H9 (cell line): ENCODE data around the gene ACTL8. TPM values are rescaled to one million over a fixed set of nuclear protein-coding genes. Genes with fewer than 3 reads are reported as not detected.

Experiments
- DNase-seq: peaks from one replicate; pipeline ENCODE4 v3.0.0-alpha.2; 2017
- H2AFZ ChIP-seq: one replicate; pipeline ENCODE4 v1.6.1; 2013; ENCODE audit warnings: mild to moderate bottlenecking, low read length, control low read depth, moderate library complexity
- H2AK5ac ChIP-seq: 2 replicates; pipeline ENCODE4 v1.6.1; 2013; ENCODE audit warnings: low read length, control low read depth, mixed read lengths; ENCODE audit not compliant: insufficient read length
- H2BK120ac ChIP-seq: one replicate; pipeline ENCODE4 v1.6.1; 2013; ENCODE audit warnings: low read depth, mild to moderate bottlenecking, low read length, control low read depth, inconsistent platforms; ENCODE audit not compliant: poor library complexity, severe bottlenecking
- H2BK12ac ChIP-seq: 2 replicates; pipeline ENCODE4 v1.6.1; 2013; ENCODE audit warnings: low read length, control low read depth, mixed read lengths, low read depth; ENCODE audit not compliant: insufficient read length
- H2BK15ac ChIP-seq: 2 replicates; pipeline ENCODE4 v1.6.1; 2013; ENCODE audit warnings: low read depth, low read length, control low read depth
- H2BK20ac ChIP-seq: one replicate; pipeline ENCODE4 v1.6.1; 2013; ENCODE audit warnings: low read depth, mild to moderate bottlenecking, low read length, control low read depth, inconsistent platforms; ENCODE audit not compliant: poor library complexity, severe bottlenecking
- H2BK5ac ChIP-seq: 2 replicates; pipeline ENCODE4 v1.6.1; 2013; ENCODE audit warnings: low read length, control low read depth, mixed read lengths; ENCODE audit not compliant: insufficient read length
- H3K14ac ChIP-seq: 2 replicates; pipeline ENCODE4 v1.6.1; 2013; ENCODE audit warnings: low read length, control low read depth; ENCODE audit not compliant: insufficient read depth
- H3K18ac ChIP-seq: 2 replicates; pipeline ENCODE4 v1.6.1; 2013; ENCODE audit warnings: low read depth, mild to moderate bottlenecking, mixed read lengths, low read length, control low read depth; ENCODE audit not compliant: insufficient read length
- H3K23ac ChIP-seq: 2 replicates; pipeline ENCODE4 v1.6.1; 2013; ENCODE audit warnings: low read length, control low read depth, mixed read lengths, low read depth; ENCODE audit not compliant: insufficient read length
- H3K23me2 ChIP-seq: 2 replicates; pipeline ENCODE4 v1.6.1; 2013; ENCODE audit warnings: low read depth, mild to moderate bottlenecking, mixed read lengths, low read length, control low read depth; ENCODE audit not compliant: insufficient read length, poor library complexity, severe bottlenecking
- H3K27ac ChIP-seq: 2 replicates; pipeline ENCODE4 v1.5.1; 2013; ENCODE audit warnings: low read length, control low read depth, mixed read lengths, low read depth; ENCODE audit not compliant: insufficient read length
- H3K27me3 ChIP-seq: 2 replicates; pipeline ENCODE4 v1.6.1; 2013; ENCODE audit warnings: low read length, control low read depth, inconsistent platforms; ENCODE audit not compliant: insufficient read depth
- H3K4ac ChIP-seq: 2 replicates; pipeline ENCODE4 v1.6.1; 2013; ENCODE audit warnings: low read depth, mild to moderate bottlenecking, control low read depth, inconsistent platforms, low read length, moderate library complexity
- H3K4me1 ChIP-seq: 2 replicates; pipeline ENCODE4 v1.6.1; 2013; ENCODE audit warnings: low read length, control low read depth, inconsistent platforms; ENCODE audit not compliant: insufficient read depth
- H3K4me2 ChIP-seq: 2 replicates; pipeline ENCODE4 v1.6.1; 2013; ENCODE audit warnings: low read length, control low read depth, mixed read lengths; ENCODE audit not compliant: insufficient read length, insufficient read depth
- H3K56ac ChIP-seq: 2 replicates; pipeline ENCODE4 v1.6.1; 2013; ENCODE audit warnings: low read depth, mild to moderate bottlenecking, mixed read lengths, low read length, control low read depth; ENCODE audit not compliant: insufficient read length
- H3K79me1 ChIP-seq: 2 replicates; pipeline ENCODE4 v1.6.1; 2013; ENCODE audit warnings: low read depth, mild to moderate bottlenecking, moderate library complexity, low read length, control low read depth, inconsistent platforms; ENCODE audit not compliant: insufficient read depth, poor library complexity, severe bottlenecking
- H3K79me2 ChIP-seq: 2 replicates; pipeline ENCODE4 v1.6.1; 2013; ENCODE audit warnings: low read length, control low read depth, inconsistent platforms; ENCODE audit not compliant: insufficient read depth
- H3K9ac ChIP-seq: 2 replicates; pipeline ENCODE4 v1.6.1; 2013; ENCODE audit warnings: low read length, control low read depth, mixed read lengths; ENCODE audit not compliant: insufficient read length; ENCODE audit errors: extremely low read depth
- H3K9me3 ChIP-seq: one replicate; pipeline ENCODE4 v1.6.1; 2013; ENCODE audit warnings: low read depth, low read length, inconsistent platforms; ENCODE audit not compliant: control insufficient read depth
- H3T11ph ChIP-seq: one replicate; pipeline ENCODE4 v1.6.1; 2013; ENCODE audit warnings: mild to moderate bottlenecking, low read length, control low read depth, inconsistent platforms
- H4K20me1 ChIP-seq: one replicate; pipeline ENCODE4 v1.6.1; 2013; ENCODE audit not compliant: control insufficient read depth, insufficient read length, insufficient read depth
- H4K5ac ChIP-seq: 2 replicates; pipeline ENCODE4 v1.6.1; 2013; ENCODE audit warnings: low read depth, mild to moderate bottlenecking, mixed read lengths, low read length, control low read depth; ENCODE audit not compliant: insufficient read length
- H4K8ac ChIP-seq: replicated peaks from 2 replicates; pipeline ENCODE4 v1.6.1; 2013; ENCODE audit warnings: low read length, control low read depth, mixed read lengths, low read depth; ENCODE audit not compliant: insufficient read length
- H4K91ac ChIP-seq: 2 replicates; pipeline ENCODE4 v1.6.1; 2013; ENCODE audit warnings: low read depth, mild to moderate bottlenecking, moderate library complexity, mixed read lengths, low read length, control low read depth; ENCODE audit not compliant: insufficient read length
- H3K27ac Mint-ChIP-seq, 3 experiments: 2 replicates in 2 of 3; 3 replicates in 1 of 3; pipeline ENCODE4 v1.8.0; 2020 to 2021; ENCODE audit warnings: mixed read lengths in 3 of 3, mild to moderate bottlenecking in 1 of 3, moderate library complexity in 1 of 3
- H3K27me3 Mint-ChIP-seq: 2 replicates; pipeline ENCODE4 v1.8.0; 2021; ENCODE audit warnings: low read depth, mild to moderate bottlenecking, moderate library complexity, mixed read lengths
- H3K36me3 Mint-ChIP-seq, 3 experiments: 2 replicates in 2 of 3; 3 replicates in 1 of 3; pipeline ENCODE4 v1.8.0; 2020 to 2021; ENCODE audit warnings: low read depth in 3 of 3, mixed read lengths in 3 of 3; ENCODE audit not compliant: insufficient read depth in 1 of 3
- H3K4me1 Mint-ChIP-seq, 2 experiments: 2 replicates each; pipeline ENCODE4 v1.8.0; 2020; ENCODE audit warnings: mixed read lengths in 2 of 2
- H3K4me3 Mint-ChIP-seq, 2 experiments: 2 replicates in 1 of 2; 3 replicates in 1 of 2; pipeline ENCODE4 v1.8.0; 2020 to 2021; ENCODE audit warnings: mild to moderate bottlenecking in 2 of 2, mixed read lengths in 2 of 2, moderate library complexity in 1 of 2
- H3K9me3 Mint-ChIP-seq, 2 experiments: 2 replicates in 1 of 2; 3 replicates in 1 of 2; pipeline ENCODE4 v1.8.0; 2020; ENCODE audit warnings: mild to moderate bottlenecking in 2 of 2, mixed read lengths in 2 of 2, moderate library complexity in 1 of 2
- CTCF ChIP-seq: fragments of 200-600 bp; sonication (generic); conservative IDR thresholded peaks from 3 replicates; pipeline ENCODE4 v1.8.0; 2021; ENCODE audit warnings: antibody characterized with exemption, mild to moderate bottlenecking
- WGBS: extraction: QIAGEN DNeasy Blood & Tissue Kit; methylation state at CpG from one replicate; pipeline ENCODE4 v1.1.7; 2013; ENCODE audit warnings: missing lambda C conversion rate, low lambda C conversion rate, mixed read lengths; ENCODE audit not compliant: insufficient read length; ENCODE audit errors: extremely low coverage; 5-methylcytosine and 5-hydroxymethylcytosine counted together
- long read RNA-seq: library from polyadenylated mRNA; unstranded; transcript quantifications from one replicate; pipeline ENCODE4 v2.0.0, GENCODE V29; 2020
- total RNA-seq: library from RNA; stranded (reverse); gene quantifications from 2 replicates; pipeline ENCODE4 v1.2.1, GENCODE V29; 2021

The ACTL8 gene
- total RNA-seq: 0.26 TPM in 1 of 2 replicates, not detected in the other
- long read RNA-seq, partial matches to known transcripts: 0 of 2 reads
- long read RNA-seq, other reads (novel, unspliced or antisense): 1 of 2 reads

- TF ChIP-seq CTCF: peak; percentile 58
- H3K14ac ChIP-seq: no peak within 1 kb of the TSS
- no peak within 1 kb of the TSS for H2BK20ac ChIP-seq
- peaks cover 14 to 47% (median 30%) of the 10 kb centered on the region in 3 experiments for H3K36me3 Mint-ChIP-seq
- no peaks in the 10 kb centered on the region for H3K27me3 ChIP-seq
- no peak within 1 kb of the TSS for H3K4me2 ChIP-seq
- peaks cover 26% of the 10 kb centered on the region for H3K27me3 Mint-ChIP-seq
- H3K27ac Mint-ChIP-seq: no peak within 1 kb of the TSS
- H3K4me1 Mint-ChIP-seq: no peaks in the 10 kb centered on the region
- H4K91ac ChIP-seq: no peak within 1 kb of the TSS
- no peaks in the 10 kb centered on the region for H3K79me2 ChIP-seq
- peaks cover 61% of the 10 kb centered on the region in 2 experiments for H3K9me3 Mint-ChIP-seq
- no peak within 1 kb of the TSS for H3T11ph ChIP-seq
- H2BK12ac ChIP-seq: no peak within 1 kb of the TSS
- no peak within 1 kb of the TSS for H3K23ac ChIP-seq
- H2AFZ ChIP-seq: no peak within 1 kb of the TSS
- no peak within 1 kb of the TSS for H3K56ac ChIP-seq
- no peak within 1 kb of the TSS for H2AK5ac ChIP-seq
- no peak for DNase-seq
- no peak within 1 kb of the TSS for H2BK120ac ChIP-seq
- no peak within 1 kb of the TSS for H3K18ac ChIP-seq
- no peak within 1 kb of the TSS for H2BK15ac ChIP-seq
- H3K4ac ChIP-seq: no peak within 1 kb of the TSS
- no peaks in the 10 kb centered on the region for H3K4me1 ChIP-seq
- no peaks in the 10 kb centered on the region for H3K79me1 ChIP-seq
- H3K23me2 ChIP-seq: no peaks in the 10 kb centered on the region
- H3K4me3 Mint-ChIP-seq: no peak within 1 kb of the TSS
- H3K9ac ChIP-seq: no peak within 1 kb of the TSS
- no peak within 1 kb of the TSS for H4K8ac ChIP-seq
- WGBS: no CpG with 5 or more reads among the region's 12 CpGs
- H3K27ac ChIP-seq: no peak within 1 kb of the TSS
- peaks cover 12% of the 10 kb centered on the region for H3K9me3 ChIP-seq
- no peak within 1 kb of the TSS for H4K5ac ChIP-seq
- H2BK5ac ChIP-seq: no peak within 1 kb of the TSS
- H4K20me1 ChIP-seq: no peaks in the 10 kb centered on the region
These were observed at the start of gene ACTL8 for GRCh38 chr1:17755120-17755519. TSS of gene ACTL8 (plus strand) at chr1:17755333. CDS start at chr1:17823009, 67,676 bp downstream.
